GM12874 (cell line): ENCODE results near the gene LVRN.

ENCODE experiments used
- CTCF ChIP-seq: IDR thresholded peaks from 2 replicates; pipeline ENCODE4 v1.5.1; 2011; ENCODE audit warnings: low read depth, mild to moderate bottlenecking, control low read depth, low read length, moderate library complexity; ENCODE audit not compliant: insufficient read depth

Gene LVRN

GRCh38 chr5:115940080-115940810 is 22.0 kb upstream of the LVRN start:
- TF ChIP-seq CTCF, result no peak

- no peak for TF ChIP-seq CTCF
Observed at GRCh38 chr5:115941051-115941675, 21.1 kb upstream of the LVRN start.

- no peak for TF ChIP-seq CTCF
Observed at GRCh38 chr5:115944501-115944900, 17.8 kb upstream of the LVRN start.

GRCh38 chr5:115946655-115947054 is 15.6 kb upstream of the LVRN start:
- no peak for TF ChIP-seq CTCF

- TF ChIP-seq CTCF, result no peak
Observed at GRCh38 chr5:115947260-115947659, 15.0 kb upstream of the LVRN start.

GRCh38 chr5:115948091-115948534 is 14.2 kb upstream of the LVRN start:
- TF ChIP-seq CTCF, result no peak

- no peak for TF ChIP-seq CTCF
Observed at GRCh38 chr5:115949096-115949495, 13.2 kb upstream of the LVRN start.
